ENCODE data around the gene PKIB.

DNA sequence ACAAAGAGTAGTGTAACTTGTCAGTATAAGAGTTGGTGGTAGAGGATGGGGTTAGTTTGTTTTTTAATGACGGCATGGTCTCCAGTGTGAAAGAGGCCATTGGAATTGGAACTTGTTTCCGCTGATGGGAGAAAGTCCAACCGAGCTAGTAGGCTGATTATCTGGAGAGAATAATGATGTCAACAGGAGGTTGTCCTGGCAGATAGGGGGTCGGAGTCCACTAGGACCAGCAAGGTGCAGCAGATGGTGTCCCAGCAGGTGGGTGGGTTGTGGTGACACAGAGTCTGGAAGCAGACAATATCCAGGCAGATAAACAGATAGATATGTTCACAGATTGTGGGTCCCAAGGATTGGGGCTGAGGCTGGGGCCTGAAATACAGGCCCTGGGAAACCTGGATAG is 35.1 kb downstream of the PKIB start:
- TF ChIP-seq, protein P1, sequence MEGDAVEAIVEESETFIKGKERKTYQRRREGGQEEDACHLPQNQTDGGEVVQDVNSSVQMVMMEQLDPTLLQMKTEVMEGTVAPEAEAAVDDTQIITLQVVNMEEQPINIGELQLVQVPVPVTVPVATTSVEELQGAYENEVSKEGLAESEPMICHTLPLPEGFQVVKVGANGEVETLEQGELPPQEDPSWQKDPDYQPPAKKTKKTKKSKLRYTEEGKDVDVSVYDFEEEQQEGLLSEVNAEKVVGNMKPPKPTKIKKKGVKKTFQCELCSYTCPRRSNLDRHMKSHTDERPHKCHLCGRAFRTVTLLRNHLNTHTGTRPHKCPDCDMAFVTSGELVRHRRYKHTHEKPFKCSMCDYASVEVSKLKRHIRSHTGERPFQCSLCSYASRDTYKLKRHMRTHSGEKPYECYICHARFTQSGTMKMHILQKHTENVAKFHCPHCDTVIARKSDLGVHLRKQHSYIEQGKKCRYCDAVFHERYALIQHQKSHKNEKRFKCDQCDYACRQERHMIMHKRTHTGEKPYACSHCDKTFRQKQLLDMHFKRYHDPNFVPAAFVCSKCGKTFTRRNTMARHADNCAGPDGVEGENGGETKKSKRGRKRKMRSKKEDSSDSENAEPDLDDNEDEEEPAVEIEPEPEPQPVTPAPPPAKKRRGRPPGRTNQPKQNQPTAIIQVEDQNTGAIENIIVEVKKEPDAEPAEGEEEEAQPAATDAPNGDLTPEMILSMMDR (conservative IDR thresholded peaks at IDR 0.05; ENCODE audit: low read depth, low read length), result no peak
- no peak for TF ChIP-seq EZH2phosphoT487 (IDR thresholded peaks at IDR 0.05; ENCODE audit: borderline replicate concordance, low read length)
